ENCODE data around the gene DRD1.

Gene DRD1

DNA sequence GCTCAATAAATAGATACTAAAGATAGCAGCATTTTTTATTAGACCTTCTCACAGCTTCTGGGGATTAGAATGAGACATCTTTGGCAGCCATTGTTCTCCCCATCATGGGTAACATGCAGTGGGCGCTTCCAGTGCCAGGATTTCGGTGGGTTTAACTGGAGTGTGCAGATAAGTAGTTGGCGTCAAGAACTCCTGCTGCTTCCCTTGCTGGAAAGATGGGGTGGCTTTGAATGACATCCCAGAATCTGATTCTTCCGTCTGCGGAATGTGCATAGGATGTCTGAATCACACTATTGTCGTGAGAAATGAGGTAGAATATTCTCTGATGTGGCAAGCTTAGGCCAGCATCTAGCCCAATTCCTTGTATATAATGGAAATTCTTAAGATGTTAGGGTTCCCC, 41.6 kb upstream of the DRD1 start:
- TF ChIP-seq CTCF (IDR thresholded peaks at IDR 0.05) (no peak), ZFX (IDR thresholded peaks at IDR 0.05; ENCODE audit: borderline replicate concordance) (no peak)
- no peak overlapping the region for H3K27ac ChIP-seq

DNA sequence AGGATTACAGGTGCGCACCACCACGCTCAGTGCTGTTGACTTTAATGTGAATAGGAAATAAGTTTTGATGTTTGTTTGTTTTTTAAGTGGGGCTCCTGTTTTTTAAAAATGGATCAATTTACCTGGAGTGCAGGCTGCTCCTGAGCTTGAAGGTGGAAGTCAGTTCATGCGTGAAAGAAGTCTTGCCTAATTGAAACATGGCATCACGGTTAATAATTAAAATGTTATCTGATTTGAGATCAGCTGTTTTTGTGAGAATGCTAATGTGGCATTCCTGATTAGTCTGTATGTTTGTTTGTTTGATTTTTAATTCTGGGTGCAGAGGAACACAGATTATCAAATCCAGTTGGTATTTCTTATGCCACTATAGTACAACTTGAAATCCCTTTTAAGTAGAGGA, 40.8 kb upstream of the DRD1 start:
- TF ChIP-seq ZFX (IDR thresholded peaks at IDR 0.05; ENCODE audit: borderline replicate concordance): no peak
- peak overlapping the region; percentile 22; the same call in 1 of the 2 replicates for H3K27ac ChIP-seq

GRCh38 chr5:175484322-175484721, 40.3 kb upstream of the DRD1 start:
- H3K27ac ChIP-seq: 0 out of 2 replicates have a peak overlapping the region, but pooled peaks have one; percentile 22

DNA sequence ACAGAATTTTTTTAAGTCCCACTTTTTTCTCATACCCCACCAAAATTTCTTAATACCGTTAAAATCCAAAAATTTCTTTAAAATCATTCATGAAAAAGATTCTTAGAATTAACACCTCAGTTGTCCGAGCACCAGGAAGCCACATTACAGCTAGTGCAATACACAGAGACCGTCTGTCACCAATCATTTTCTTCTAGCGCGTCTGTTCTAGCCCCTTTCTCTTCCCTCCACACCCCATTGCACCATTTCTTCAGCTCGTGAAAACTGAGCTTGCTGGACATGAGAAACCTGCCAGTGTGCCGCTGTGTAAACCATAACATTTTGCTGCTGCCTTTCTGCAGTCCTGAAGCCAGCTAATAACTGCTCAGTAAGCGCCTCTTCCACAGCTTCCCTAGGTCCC, 39.4 kb upstream of the DRD1 start:
- no peak for TF ChIP-seq CTCF (IDR thresholded peaks at IDR 0.05)
- TF ChIP-seq ZFX (IDR thresholded peaks at IDR 0.05; ENCODE audit: borderline replicate concordance): no peak
- no peak overlapping the region for H3K27ac ChIP-seq

More at GRCh38 chr5:175484322-175484721, 40.3 kb upstream of the DRD1 start:
- TF ChIP-seq CTCF (IDR thresholded peaks at IDR 0.05) (no peak), ZFX (IDR thresholded peaks at IDR 0.05; ENCODE audit: borderline replicate concordance) (no peak)

- TF ChIP-seq ZFX (IDR thresholded peaks at IDR 0.05; ENCODE audit: borderline replicate concordance): no peak
- no peak for TF ChIP-seq CTCF (IDR thresholded peaks at IDR 0.05)
- peak overlapping the region; percentile 66 for H3K27ac ChIP-seq
Measured at GRCh38 chr5:175479125-175479881, 35.3 kb upstream of the DRD1 start.

- TF ChIP-seq ZFX (IDR thresholded peaks at IDR 0.05; ENCODE audit: borderline replicate concordance) (no peak), CTCF (IDR thresholded peaks at IDR 0.05) (no peak)
- H3K27ac ChIP-seq: peak within 1 kb of the TSS; percentile 66
Measured at GRCh38 chr5:175478384-175479124, 34.6 kb upstream of the DRD1 start, which contains the start of gene SFXN1. Gene SFXN1 (plus strand): TSS chr5:175478560. CDS start chr5:175492104, 13,544 bp downstream.

- no peak for TF ChIP-seq ZFX (IDR thresholded peaks at IDR 0.05; ENCODE audit: borderline replicate concordance)
- TF ChIP-seq CTCF (IDR thresholded peaks at IDR 0.05): no peak
- H3K27ac ChIP-seq: no peak overlapping the region; the same call in 1 of the 2 replicates
Measured at GRCh38 chr5:175478008-175478383, 34.0 kb upstream of the DRD1 start.
